Thymus (tissue), 11 donors: ENCODE results near the gene LCLAT1. TPM values are rescaled to one million over a fixed set of nuclear protein-coding genes. Genes with fewer than 3 reads are reported as not detected.
A peak's percentile ranks its signal among the peaks of the same experiment; 100 is the strongest.
"Not testable (repeated sequence)": the region's sequence is repeated elsewhere in the genome, so short reads cannot be mapped to it uniquely, and the experiment has no call there.

Experiments
- DNase-seq, 9 donors: peaks; one replicate each; pipeline ENCODE4 v3.0.0-alpha.2; 2013; ENCODE audit warnings: low spot score in 9 of 9, low read depth in 6 of 9, missing footprints in 1 of 9
- H3K27ac ChIP-seq, 2 donors: one replicate each; pipeline ENCODE4 v1.5.1; 2013; ENCODE audit warnings: control low read depth in 1 of 2, low read depth in 1 of 2, low read length in 1 of 2, mild to moderate bottlenecking in 1 of 2, moderate library complexity in 1 of 2
- H3K27me3 ChIP-seq, 2 donors: one replicate each; pipeline ENCODE4 v1.5.1; 2013; ENCODE audit warnings: low read length in 1 of 2; ENCODE audit not compliant: control insufficient read depth in 2 of 2, insufficient read depth in 1 of 2
- H3K36me3 ChIP-seq, 2 donors: one replicate each; pipeline ENCODE4 v1.5.1; 2013; ENCODE audit warnings: low read length in 1 of 2, mild to moderate bottlenecking in 1 of 2, moderate library complexity in 1 of 2; ENCODE audit not compliant: control insufficient read depth in 2 of 2, insufficient read depth in 2 of 2
- H3K4me1 ChIP-seq, 2 donors: one replicate each; pipeline ENCODE4 v1.5.1; 2013; ENCODE audit warnings: low read length in 2 of 2; ENCODE audit not compliant: control insufficient read depth in 2 of 2, insufficient read depth in 2 of 2
- H3K4me3 ChIP-seq, 2 donors: one replicate each; pipeline ENCODE4 v1.5.1; 2013; ENCODE audit warnings: low read length in 2 of 2, control low read depth in 1 of 2, mild to moderate bottlenecking in 1 of 2
- H3K9me3 ChIP-seq, 2 donors: one replicate each; pipeline ENCODE4 v1.5.1; 2013; ENCODE audit warnings: low read length in 1 of 2, mild to moderate bottlenecking in 1 of 2; ENCODE audit not compliant: control insufficient read depth in 2 of 2, insufficient read depth in 1 of 2
- WGBS: extraction: QIAGEN DNeasy Blood & Tissue Kit; methylation state at CpG from one replicate; pipeline ENCODE4 v1.1.7; 2013; 5-methylcytosine and 5-hydroxymethylcytosine counted together
- polyA plus RNA-seq: library from polyadenylated mRNA; stranded (reverse); fragments of 200-250 nt; gene quantifications from one replicate; pipeline ENCODE4 v1.2.3, GENCODE V29; 2013
- total RNA-seq: library from RNA; stranded (reverse); fragments of 120-200 nt; gene quantifications from one replicate; pipeline ENCODE4 v1.2.4, GENCODE V29; 2013
- donor health status: healthy.

Gene LCLAT1
- total and polyA plus RNA-seq, 2 donors, result 5.0 to 12.9 TPM

GRCh38 chr2:30502310-30502709 lies 55.3 kb downstream of the LCLAT1 start:
- H3K9me3 ChIP-seq, result peaks cover 5 to 16% of the 10 kb centered on the region in 2 donors
- H3K4me1 ChIP-seq, result peaks cover 2 to 3% of the 10 kb centered on the region in 2 donors
- H3K4me3 ChIP-seq, result no peak overlapping the region
- no peak overlapping the region for H3K27ac ChIP-seq
- DNase-seq, result no peak
- H3K36me3 ChIP-seq, result peaks cover 2 to 4% of the 10 kb centered on the region in 2 donors
- no peaks in the 10 kb centered on the region for H3K27me3 ChIP-seq

- H3K4me1 ChIP-seq, result peaks cover 2 to 3% of the 10 kb centered on the region in 2 donors
- peak overlapping the region in 1 of 2 donors; percentile 15 for H3K27ac ChIP-seq
- peaks cover 2 to 4% of the 10 kb centered on the region in 2 donors for H3K36me3 ChIP-seq
- DNase-seq, result peak in 2 of 9 donors; percentile 2 to 44
- WGBS, result over 99% methylated on average over 2 of the region's 2 CpGs
- no peaks in the 10 kb centered on the region for H3K27me3 ChIP-seq
- H3K4me3 ChIP-seq, result no peak overlapping the region
- H3K9me3 ChIP-seq, result peaks cover 2 to 13% of the 10 kb centered on the region in 2 donors
Measured at GRCh38 chr2:30503007-30503694, 56.1 kb downstream of the LCLAT1 start.

- 91% methylated on average over 3 of the region's 3 CpGs for WGBS
- Histone ChIP-seq H3K9me3 (peaks cover 2 to 10% of the 10 kb centered on the region in 2 donors), H3K27me3 (no peaks in the 10 kb centered on the region), H3K4me3 (no peak overlapping the region), H3K27ac (no peak overlapping the region), H3K4me1 (peaks cover 2 to 3% of the 10 kb centered on the region in 2 donors), H3K36me3 (peaks cover 2 to 4% of the 10 kb centered on the region in 2 donors)
- peak in 1 of 9 donors; percentile 13 for DNase-seq
Measured at GRCh38 chr2:30503695-30504052, 56.6 kb downstream of the LCLAT1 start.

- H3K27ac ChIP-seq, result no peak overlapping the region
- H3K4me1 ChIP-seq, result peaks cover 2 to 3% of the 10 kb centered on the region in 2 donors
- H3K9me3 ChIP-seq, result peaks cover 2 to 5% of the 10 kb centered on the region in 2 donors
- no peak overlapping the region for H3K4me3 ChIP-seq
- peaks cover 2 to 4% of the 10 kb centered on the region in 2 donors for H3K36me3 ChIP-seq
- no peaks in the 10 kb centered on the region for H3K27me3 ChIP-seq
- DNase-seq, result no peak
- WGBS, result 100% methylated on average over 1 of the region's 1 CpG
Measured at GRCh38 chr2:30504731-30505130, 57.7 kb downstream of the LCLAT1 start.

- peaks cover 2 to 4% of the 10 kb centered on the region in 2 donors for H3K36me3 ChIP-seq
- no peaks in the 10 kb centered on the region for H3K27me3 ChIP-seq
- no peak overlapping the region for H3K4me3 ChIP-seq
- WGBS, result 95% methylated on average over 3 of the region's 3 CpGs
- peaks cover 2 to 5% of the 10 kb centered on the region in 2 donors for H3K9me3 ChIP-seq
- H3K27ac ChIP-seq, result no peak overlapping the region
- DNase-seq, result no peak
- H3K4me1 ChIP-seq, result peaks cover 2 to 3% of the 10 kb centered on the region in 2 donors
Measured at GRCh38 chr2:30505500-30506180, 58.6 kb downstream of the LCLAT1 start.

GRCh38 chr2:30507460-30507859 lies 60.4 kb downstream of the LCLAT1 start:
- not testable (repeated sequence) for H3K4me3 ChIP-seq, H3K36me3 ChIP-seq
- 98% methylated on average over 1 of the region's 1 CpG for WGBS

GRCh38 chr2:30509716-30510115 lies 62.7 kb downstream of the LCLAT1 start:
- H3K27ac ChIP-seq, result no peak overlapping the region

More at GRCh38 chr2:30507460-30507859, 60.4 kb downstream of the LCLAT1 start:
- DNase-seq, H3K27me3 ChIP-seq, H3K27ac ChIP-seq, H3K4me1 ChIP-seq, H3K9me3 ChIP-seq: not testable (repeated sequence)

GRCh38 chr2:30510409-30510808 lies 63.4 kb downstream of the LCLAT1 start:
- 97% methylated on average over 4 of the region's 4 CpGs for WGBS
- Histone ChIP-seq H3K27me3 (no peaks in the 10 kb centered on the region), H3K4me1 (peaks cover 0 to 4% of the 10 kb centered on the region in 2 donors), H3K27ac (no peak overlapping the region), H3K36me3 (no peaks in the 10 kb centered on the region), H3K4me3 (no peak overlapping the region), H3K9me3 (no peaks in the 10 kb centered on the region)
- DNase-seq, result no peak

More at GRCh38 chr2:30509716-30510115, 62.7 kb downstream of the LCLAT1 start:
- Histone ChIP-seq H3K36me3 (no peaks in the 10 kb centered on the region), H3K4me3 (no peak overlapping the region), H3K9me3 (no peaks in the 10 kb centered on the region), H3K27me3 (no peaks in the 10 kb centered on the region), H3K4me1 (peaks cover 0 to 2% of the 10 kb centered on the region in 2 donors)
- no peak for DNase-seq
- WGBS, result 97% methylated on average over 5 of the region's 5 CpGs
